ENCODE results near the gene MEDAG. TPM values are rescaled to one million over a fixed set of nuclear protein-coding genes. Genes with fewer than 3 reads are reported as not detected.

MEDAG gene
- total RNA-seq, 2 experiments from 2014 or later, result not detected

GRCh38 chr13:30889196-30889690 lies 16.8 kb upstream of the MEDAG start:
- H3K36me3 Mint-ChIP-seq (ENCODE audit: low read depth), result no peaks in the 10 kb centered on the region
- no peak overlapping the region for H3K27ac Mint-ChIP-seq
- no peaks in the 10 kb centered on the region for H3K9me3 Mint-ChIP-seq
- ChIA-PET CTCF (no interaction called here), POLR2A (no interaction called here)
- DNase-seq (no peak), ATAC-seq (no peak)
- H3K27me3 Mint-ChIP-seq, result peaks cover 17% of the 10 kb centered on the region
- no peak overlapping the region for H3K4me3 Mint-ChIP-seq
- intact Hi-C loops (cut with micrococcal nuclease), result no loop called here
- H3K4me1 Mint-ChIP-seq (ENCODE audit: low read depth), result peaks cover 12% of the 10 kb centered on the region
- no peak for TF ChIP-seq CTCF (IDR thresholded peaks at IDR 0.05)

- no peak for ATAC-seq
- Mint-ChIP-seq H3K4me1 (ENCODE audit: low read depth) (no peaks in the 10 kb centered on the region), H3K9me3 (no peaks in the 10 kb centered on the region), H3K27ac (no peak overlapping the region), H3K27me3 (peaks cover 23% of the 10 kb centered on the region), H3K4me3 (no peak overlapping the region), H3K36me3 (ENCODE audit: low read depth) (no peaks in the 10 kb centered on the region)
- intact Hi-C loops (cut with micrococcal nuclease), result no loop called here
- POLR2A ChIA-PET, result no interaction called here
- peak; percentile 45 for DNase-seq
- peak; percentile 39 for TF ChIP-seq CTCF (IDR thresholded peaks at IDR 0.05)
- CTCF ChIA-PET, result interaction anchor here (0.7 to 1.9 kb wide), 13 partner anchors 8 to 218 kb away, joined by 3 to 7 read pairs (median 3); no protein-coding TSS in a partner anchor
Observed at GRCh38 chr13:30892966-30893365, 13.1 kb upstream of the MEDAG start.

DNA sequence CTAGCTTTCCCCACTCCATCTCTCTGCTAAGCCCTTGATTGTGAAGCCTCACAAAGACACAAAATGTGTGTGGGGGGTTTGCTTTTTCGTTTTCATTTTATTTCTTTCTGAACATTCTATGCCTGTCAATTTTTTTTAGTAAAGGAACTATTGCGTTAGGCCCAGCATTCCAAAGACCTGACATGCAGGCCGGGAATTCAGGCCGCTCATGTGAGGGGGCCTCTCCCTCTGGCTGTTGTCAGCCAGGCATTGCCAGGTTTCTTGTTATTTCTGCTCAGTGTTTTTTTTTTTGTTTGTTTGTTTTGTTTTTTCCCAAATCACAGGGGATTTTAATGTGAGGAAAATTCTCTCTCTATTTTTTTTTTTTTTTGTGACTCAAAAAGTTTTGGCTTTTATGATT lies 10.3 kb upstream of the MEDAG start:
- ATAC-seq (no peak), DNase-seq (no peak)
- ChIA-PET POLR2A (no interaction called here), CTCF (no interaction called here)
- intact Hi-C loops (cut with micrococcal nuclease), result no loop called here
- TF ChIP-seq CTCF (IDR thresholded peaks at IDR 0.05), result no peak
- H3K9me3 Mint-ChIP-seq, result no peaks in the 10 kb centered on the region
- H3K27me3 Mint-ChIP-seq, result peaks cover 35% of the 10 kb centered on the region
- peaks cover 10% of the 10 kb centered on the region for H3K4me1 Mint-ChIP-seq (ENCODE audit: low read depth)
- no peaks in the 10 kb centered on the region for H3K36me3 Mint-ChIP-seq (ENCODE audit: low read depth)
- no peak overlapping the region for H3K27ac Mint-ChIP-seq
- H3K4me3 Mint-ChIP-seq, result no peak overlapping the region

- Mint-ChIP-seq H3K36me3 (ENCODE audit: low read depth) (no peaks in the 10 kb centered on the region), H3K9me3 (no peaks in the 10 kb centered on the region), H3K27me3 (peaks cover 31% of the 10 kb centered on the region), H3K4me3 (no peak overlapping the region), H3K4me1 (ENCODE audit: low read depth) (peaks cover 10% of the 10 kb centered on the region), H3K27ac (no peak overlapping the region)
- ChIA-PET CTCF (no interaction called here), POLR2A (no interaction called here)
- intact Hi-C loops (cut with micrococcal nuclease), result no loop called here
- DNase-seq, result no peak
- ATAC-seq, result no peak
- no peak for TF ChIP-seq CTCF (IDR thresholded peaks at IDR 0.05)
Observed at GRCh38 chr13:30898070-30898469, 8.0 kb upstream of the MEDAG start.

GRCh38 chr13:30898678-30899241 lies 7.3 kb upstream of the MEDAG start:
- ChIA-PET CTCF (interaction anchor here (1.2 kb wide), 1 partner anchor 12 kb away, joined by 3 read pairs; no protein-coding TSS in a partner anchor), POLR2A (no interaction called here)
- TF ChIP-seq CTCF (IDR thresholded peaks at IDR 0.05), result no peak
- H3K9me3 Mint-ChIP-seq, result no peaks in the 10 kb centered on the region
- ATAC-seq (peak; percentile 80), DNase-seq (peak; percentile 16)
- H3K27ac Mint-ChIP-seq, result no peak overlapping the region
- H3K4me3 Mint-ChIP-seq, result no peak overlapping the region
- peaks cover 10% of the 10 kb centered on the region for H3K4me1 Mint-ChIP-seq (ENCODE audit: low read depth)
- intact Hi-C loops (cut with micrococcal nuclease), result no loop called here
- H3K36me3 Mint-ChIP-seq (ENCODE audit: low read depth), result no peaks in the 10 kb centered on the region
- peaks cover 31% of the 10 kb centered on the region for H3K27me3 Mint-ChIP-seq

All from activated CD8-positive, alpha-beta T cell treated with anti-CD3 and anti-CD28 coated beads for 36 hours (primary cell).